ENCODE measurements around the gene CDO1. TPM values are rescaled to one million over a fixed set of nuclear protein-coding genes. Genes with fewer than 3 reads are reported as not detected.

Gene CDO1
- total RNA-seq = under 1 TPM; 0.16 to 0.55 TPM

DNA sequence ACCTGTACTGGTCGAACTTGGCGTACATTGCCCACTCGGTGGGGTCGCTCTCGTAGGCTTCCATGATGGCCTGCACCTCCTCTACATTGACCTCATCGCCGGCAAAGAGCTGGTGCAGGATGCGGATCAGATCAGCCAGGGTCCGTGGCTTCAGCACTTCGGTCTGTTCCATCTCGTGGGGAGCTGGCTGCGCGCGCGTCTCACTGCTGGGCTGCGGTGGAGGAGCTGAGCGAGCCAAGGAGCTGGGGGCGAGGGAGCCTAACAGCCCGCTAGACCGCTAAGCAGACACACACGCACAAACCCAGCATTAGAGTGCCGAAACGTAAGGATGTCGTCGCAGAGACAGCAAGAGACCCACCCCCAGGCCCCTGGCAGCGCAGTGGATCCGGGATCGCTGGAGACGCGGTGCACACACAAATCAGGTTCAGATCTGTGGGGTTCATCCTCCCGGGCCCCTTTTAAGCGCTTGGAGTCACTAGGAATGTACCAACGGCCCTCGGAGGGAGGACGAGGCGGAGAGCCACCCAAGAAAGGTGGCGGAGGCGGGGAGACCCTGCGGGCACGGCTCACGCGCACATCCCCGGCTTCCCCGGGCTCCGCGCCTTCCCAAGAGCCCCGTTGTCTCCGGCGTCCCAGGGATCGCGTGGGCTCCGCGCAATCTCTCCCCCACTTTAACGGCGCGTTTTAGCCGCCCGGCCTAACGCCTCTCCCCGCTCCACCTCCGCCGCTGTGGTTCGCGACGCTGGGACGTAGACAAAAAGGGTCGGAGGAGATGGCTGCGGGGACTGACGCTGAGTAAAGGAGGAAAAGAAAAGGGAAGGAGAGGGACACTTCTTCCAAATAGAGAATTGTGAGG is at the start of gene CDO1:
TSS of gene CDO1 (minus strand) at position 434 of the 856 bp plus-strand sequence. CDS start at position 172, 262 bp downstream.
- peak; percentile 59 for DNase-seq
- H3K27me3 Mint-ChIP-seq = peaks cover 64% of the 10 kb centered on the region
- POLR2A ChIA-PET = no interaction called here
- H3K27ac Mint-ChIP-seq = peak within 1 kb of the TSS; percentile 7
- ATAC-seq = peak; percentile 80
- H3K4me1 Mint-ChIP-seq = peaks cover 19% of the 10 kb centered on the region
- intact Hi-C loops (cut with DNase I, micrococcal nuclease) = loop anchor here in 1 of 2 experiments (10.0 kb wide), 1 partner anchor 758 kb away; the partner anchor contains the start of gene SEMA6A
- CTCF ChIA-PET = interaction anchor here (0.8 kb wide), 1 partner anchor 15 kb away, joined by 6 read pairs; no protein-coding TSS in a partner anchor
- no peaks in the 10 kb centered on the region for H3K9me3 Mint-ChIP-seq (ENCODE audit: low read depth)
- H3K4me3 Mint-ChIP-seq = peak within 1 kb of the TSS; percentile 69
- no peaks in the 10 kb centered on the region for H3K36me3 Mint-ChIP-seq (ENCODE audit: low read depth)

- intact Hi-C loops (cut with DNase I, micrococcal nuclease) = no loop called here
- Mint-ChIP-seq H3K27ac (no peak overlapping the region), H3K4me3 (no peak overlapping the region), H3K36me3 (ENCODE audit: low read depth) (peaks cover 5% of the 10 kb centered on the region), H3K27me3 (no peaks in the 10 kb centered on the region), H3K9me3 (ENCODE audit: low read depth) (no peaks in the 10 kb centered on the region), H3K4me1 (peaks cover 22% of the 10 kb centered on the region)
- no peak for DNase-seq
- ChIA-PET CTCF (interaction anchor here (1.6 kb wide), 1 partner anchor 12 kb away, joined by 4 read pairs; no protein-coding TSS in a partner anchor), POLR2A (interaction anchor here (0.6 to 0.7 kb wide), 2 partner anchors 220 to 316 kb away, joined by 3 to 5 read pairs; no protein-coding TSS in a partner anchor)
- ATAC-seq = no peak
Measured at GRCh38 chr5:115859378-115859777, 42.9 kb upstream of the CDO1 start.

DNA sequence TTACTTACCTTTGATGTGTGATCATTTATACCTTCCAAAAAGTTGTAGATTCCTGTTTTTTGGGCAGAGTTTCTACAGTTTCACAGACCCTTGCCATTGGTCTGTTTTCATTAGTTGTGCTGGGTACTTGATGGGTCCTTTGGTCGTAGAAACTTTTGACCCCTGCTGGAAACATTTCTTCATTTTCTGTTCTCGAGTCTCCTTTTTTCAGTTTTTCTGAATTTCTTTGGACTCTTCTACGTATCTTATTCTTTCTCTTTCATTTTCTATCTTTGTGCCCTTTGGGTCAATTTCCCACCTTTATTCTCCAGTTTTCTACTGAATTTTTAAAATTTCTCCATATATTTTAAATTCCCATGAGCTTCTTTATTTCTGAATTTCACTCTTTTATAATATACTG is 41.9 kb upstream of the CDO1 start:
- intact Hi-C loops (cut with DNase I, micrococcal nuclease) = no loop called here
- ChIA-PET CTCF (interaction anchor here (0.5 to 1.6 kb wide), 3 partner anchors 13 to 464 kb away, joined by 3 to 4 read pairs (median 3); no protein-coding TSS in a partner anchor), POLR2A (no interaction called here)
- Mint-ChIP-seq H3K27me3 (no peaks in the 10 kb centered on the region), H3K36me3 (ENCODE audit: low read depth) (peaks cover 12% of the 10 kb centered on the region), H3K4me3 (no peak overlapping the region), H3K9me3 (ENCODE audit: low read depth) (peaks cover 5% of the 10 kb centered on the region), H3K4me1 (peaks cover 22% of the 10 kb centered on the region), H3K27ac (no peak overlapping the region)
- ATAC-seq (no peak), DNase-seq (no peak)

GRCh38 chr5:115857626-115858349 is 41.3 kb upstream of the CDO1 start:
- Mint-ChIP-seq H3K9me3 (ENCODE audit: low read depth) (peaks cover 8% of the 10 kb centered on the region), H3K4me3 (no peak overlapping the region)

DNA sequence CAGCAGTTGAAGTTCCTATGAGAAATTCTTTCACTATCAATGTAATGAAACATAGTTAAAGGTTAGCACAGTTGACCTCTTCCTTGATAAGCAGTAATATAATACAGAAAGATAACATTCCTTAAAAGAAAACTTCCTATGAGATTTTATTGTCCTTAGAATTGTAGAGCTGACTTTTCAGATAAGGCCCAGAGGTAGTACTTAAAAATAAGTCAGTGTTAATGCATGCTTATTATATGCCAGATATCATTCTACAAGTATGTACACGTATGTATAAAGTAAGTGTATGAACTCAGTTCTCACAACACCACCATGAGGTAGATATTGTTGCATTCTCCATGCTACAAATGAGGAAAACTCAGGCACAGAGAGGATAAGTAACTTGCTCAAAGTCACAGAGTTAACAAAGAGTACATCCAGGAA is 40.6 kb upstream of the CDO1 start:
- no peak for ATAC-seq
- Mint-ChIP-seq H3K27ac (no peak overlapping the region), H3K9me3 (ENCODE audit: low read depth) (peaks cover 8% of the 10 kb centered on the region), H3K4me3 (no peak overlapping the region), H3K27me3 (no peaks in the 10 kb centered on the region), H3K4me1 (peaks cover 26% of the 10 kb centered on the region), H3K36me3 (ENCODE audit: low read depth) (peaks cover 17% of the 10 kb centered on the region)
- DNase-seq = no peak
- ChIA-PET CTCF (no interaction called here), POLR2A (no interaction called here)
- intact Hi-C loops (cut with DNase I, micrococcal nuclease) = no loop called here

More at GRCh38 chr5:115857626-115858349, 41.3 kb upstream of the CDO1 start:
- no peak overlapping the region for H3K27ac Mint-ChIP-seq
- DNase-seq (no peak), ATAC-seq (peak; percentile 44)
- intact Hi-C loops (cut with DNase I, micrococcal nuclease) = no loop called here
- POLR2A ChIA-PET = no interaction called here
- peaks cover 15% of the 10 kb centered on the region for H3K36me3 Mint-ChIP-seq (ENCODE audit: low read depth)
- no peaks in the 10 kb centered on the region for H3K27me3 Mint-ChIP-seq
- peaks cover 22% of the 10 kb centered on the region for H3K4me1 Mint-ChIP-seq
- CTCF ChIA-PET = no interaction called here

DNA sequence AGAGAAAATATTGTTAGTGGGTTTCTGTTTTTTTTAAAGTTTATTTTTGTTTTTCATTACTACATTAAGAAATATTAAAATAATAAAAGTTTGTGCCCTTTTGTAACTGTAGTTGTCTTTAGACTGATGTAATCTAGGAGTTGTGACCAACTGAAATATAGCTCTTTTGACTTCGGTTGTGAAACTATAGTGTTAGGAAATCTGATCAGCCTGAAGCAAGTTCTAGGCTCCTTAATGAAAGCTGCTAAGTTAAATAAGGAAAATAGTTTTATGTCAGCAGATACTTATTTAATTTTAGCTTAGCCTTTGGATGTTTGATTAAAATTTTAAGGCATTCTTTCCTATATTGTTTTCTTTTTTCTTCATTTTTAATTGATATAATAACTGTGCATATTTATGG is 39.5 kb upstream of the CDO1 start:
- Mint-ChIP-seq H3K4me3 (no peak overlapping the region), H3K4me1 (peaks cover 35% of the 10 kb centered on the region), H3K27me3 (no peaks in the 10 kb centered on the region), H3K9me3 (ENCODE audit: low read depth) (peaks cover 8% of the 10 kb centered on the region), H3K27ac (no peak overlapping the region), H3K36me3 (ENCODE audit: low read depth) (peaks cover 14% of the 10 kb centered on the region)
- POLR2A ChIA-PET = no interaction called here
- no peak for ATAC-seq
- intact Hi-C loops (cut with DNase I, micrococcal nuclease) = no loop called here
- DNase-seq = no peak
- CTCF ChIA-PET = interaction anchor here (0.5 to 1.2 kb wide), 4 partner anchors 14 to 1184 kb away, joined by 3 to 6 read pairs (median 3); no protein-coding TSS in a partner anchor

DNA sequence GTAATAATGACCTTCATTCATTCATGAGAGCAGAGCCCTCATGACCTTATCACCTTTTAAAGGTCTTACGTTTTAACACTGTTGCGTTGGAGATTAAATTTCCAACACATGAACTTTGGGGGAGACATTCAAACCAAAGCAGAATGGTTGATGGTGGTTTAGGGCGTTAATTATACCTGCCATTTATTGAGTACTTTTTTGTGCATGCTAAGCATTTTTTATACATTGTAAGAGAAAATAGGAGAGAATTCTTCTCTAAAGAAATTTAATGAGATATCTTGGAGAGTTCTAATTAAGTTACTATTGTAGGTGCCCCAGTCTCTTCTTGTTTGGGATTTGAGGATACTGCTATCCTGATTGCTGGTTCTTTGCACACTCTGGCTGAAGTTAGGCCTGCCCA is 37.7 kb upstream of the CDO1 start:
- peaks cover 8% of the 10 kb centered on the region for H3K9me3 Mint-ChIP-seq (ENCODE audit: low read depth)
- CTCF ChIA-PET = no interaction called here
- POLR2A ChIA-PET = no interaction called here
- peaks cover 45% of the 10 kb centered on the region for H3K4me1 Mint-ChIP-seq
- H3K27ac Mint-ChIP-seq = no peak overlapping the region
- ATAC-seq (no peak), DNase-seq (no peak)
- intact Hi-C loops (cut with DNase I, micrococcal nuclease) = no loop called here
- H3K27me3 Mint-ChIP-seq = no peaks in the 10 kb centered on the region
- H3K4me3 Mint-ChIP-seq = no peak overlapping the region
- peaks cover 14% of the 10 kb centered on the region for H3K36me3 Mint-ChIP-seq (ENCODE audit: low read depth)

DNA sequence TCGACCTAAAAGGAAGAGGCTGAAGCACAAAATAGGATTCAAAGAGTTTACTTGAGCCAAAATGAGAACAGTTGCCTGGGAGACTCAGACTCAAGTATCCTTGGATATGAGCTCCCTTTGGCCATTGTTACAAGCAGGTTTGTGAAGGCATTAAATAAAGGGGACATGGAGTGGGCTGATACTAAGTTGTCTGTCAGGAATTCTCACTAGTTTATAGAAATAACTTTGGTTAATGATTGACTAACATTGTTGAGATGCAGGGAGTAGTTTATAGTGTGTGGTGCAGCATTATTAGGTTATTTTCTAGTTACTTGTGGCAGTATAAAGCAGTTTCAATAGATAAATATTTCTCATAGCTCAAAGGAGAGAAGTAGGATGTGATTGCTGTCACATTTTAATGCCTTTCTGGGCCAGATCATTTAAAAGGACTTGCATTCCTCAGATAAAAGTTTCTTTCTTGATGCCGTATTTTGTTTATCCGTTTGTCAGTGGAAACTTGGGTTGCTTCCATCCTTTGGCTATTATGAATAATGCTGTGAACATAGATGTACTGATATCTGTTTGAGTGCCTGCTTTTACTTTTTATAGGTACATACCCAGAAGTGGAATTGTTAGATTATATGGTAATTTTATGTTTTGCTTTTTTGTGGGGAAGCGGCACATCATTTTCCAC is 34.4 kb upstream of the CDO1 start:
- ATAC-seq (no peak), DNase-seq (no peak)
- no peak overlapping the region for H3K27ac Mint-ChIP-seq
- H3K4me1 Mint-ChIP-seq = peaks cover 29% of the 10 kb centered on the region
- peaks cover 14% of the 10 kb centered on the region for H3K36me3 Mint-ChIP-seq (ENCODE audit: low read depth)
- ChIA-PET CTCF (interaction anchor here (0.6 kb wide), 1 partner anchor 210 kb away, joined by 3 read pairs; no protein-coding TSS in a partner anchor), POLR2A (no interaction called here)
- H3K27me3 Mint-ChIP-seq = no peaks in the 10 kb centered on the region
- H3K4me3 Mint-ChIP-seq = no peak overlapping the region
- H3K9me3 Mint-ChIP-seq (ENCODE audit: low read depth) = peaks cover 8% of the 10 kb centered on the region
- intact Hi-C loops (cut with DNase I, micrococcal nuclease) = no loop called here

GRCh38 chr5:115849258-115849798 is 32.9 kb upstream of the CDO1 start:
- peaks cover 12% of the 10 kb centered on the region for H3K36me3 Mint-ChIP-seq (ENCODE audit: low read depth)
- ATAC-seq (peak; percentile 51), DNase-seq (no peak)
- H3K9me3 Mint-ChIP-seq (ENCODE audit: low read depth) = peaks cover 8% of the 10 kb centered on the region
- H3K27ac Mint-ChIP-seq = no peak overlapping the region
- ChIA-PET CTCF (no interaction called here), POLR2A (no interaction called here)
- H3K27me3 Mint-ChIP-seq = no peaks in the 10 kb centered on the region
- peaks cover 37% of the 10 kb centered on the region for H3K4me1 Mint-ChIP-seq
- H3K4me3 Mint-ChIP-seq = no peak overlapping the region
- intact Hi-C loops (cut with DNase I, micrococcal nuclease) = no loop called here

DNA sequence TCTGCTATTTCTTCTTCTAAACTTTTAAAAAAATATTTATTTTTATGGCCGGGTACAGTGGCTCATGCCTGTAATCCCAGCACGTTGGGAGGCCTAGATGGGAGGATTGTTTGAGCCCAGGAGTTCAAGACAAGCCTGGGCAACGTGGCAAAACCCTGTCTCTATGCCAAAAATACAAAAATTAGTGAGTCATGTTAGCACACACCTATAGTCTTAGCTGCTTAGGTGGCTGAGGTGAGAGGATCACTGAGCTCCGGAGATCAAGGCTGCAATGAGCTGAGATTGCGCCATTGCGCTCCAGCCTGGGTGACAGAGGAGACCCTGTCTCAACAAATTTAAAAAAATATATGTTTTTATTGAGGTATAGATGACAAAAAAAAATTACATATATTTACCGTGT is 30.8 kb upstream of the CDO1 start:
- DNase-seq (no peak), ATAC-seq (no peak)
- CTCF ChIA-PET = no interaction called here
- Mint-ChIP-seq H3K4me3 (no peak overlapping the region), H3K27me3 (no peaks in the 10 kb centered on the region), H3K4me1 (peaks cover 49% of the 10 kb centered on the region), H3K27ac (no peak overlapping the region), H3K9me3 (ENCODE audit: low read depth) (no peaks in the 10 kb centered on the region), H3K36me3 (ENCODE audit: low read depth) (no peaks in the 10 kb centered on the region)
- POLR2A ChIA-PET = no interaction called here
- intact Hi-C loops (cut with DNase I, micrococcal nuclease) = no loop called here

GRCh38 chr5:115844321-115844817 is 27.9 kb upstream of the CDO1 start:
- no peak overlapping the region for H3K27ac Mint-ChIP-seq
- DNase-seq (no peak), ATAC-seq (no peak)
- intact Hi-C loops (cut with DNase I, micrococcal nuclease) = loop anchor here in 1 of 2 experiments (5.0 kb wide), 1 partner anchor 223 kb away; no protein-coding TSS in a partner anchor
- CTCF ChIA-PET = interaction anchor here (0.7 kb wide), 2 partner anchors 9 to 210 kb away, joined by 3 read pairs; no protein-coding TSS in a partner anchor
- H3K4me3 Mint-ChIP-seq = no peak overlapping the region
- H3K36me3 Mint-ChIP-seq (ENCODE audit: low read depth) = peaks cover 3% of the 10 kb centered on the region
- POLR2A ChIA-PET = no interaction called here
- no peaks in the 10 kb centered on the region for H3K9me3 Mint-ChIP-seq (ENCODE audit: low read depth)
- peaks cover 37% of the 10 kb centered on the region for H3K4me1 Mint-ChIP-seq
- no peaks in the 10 kb centered on the region for H3K27me3 Mint-ChIP-seq

Data from activated CD4-positive, alpha-beta T cell treated with anti-CD3 and anti-CD28 coated beads for 36 hours (primary cell).